HG03196 (cell line): Measurements from ENCODE around the gene CNKSR2.
"Not testable (repeated sequence)": the region's sequence is repeated elsewhere in the genome, so short reads cannot be mapped to it uniquely, and the experiment has no call there.

Experiments used
- ATAC-seq: cut with Tn5 transposase; IDR thresholded peaks from one replicate; pipeline ENCODE4 v1.9.1; 2021; ENCODE audit not compliant: unreplicated experiment

CNKSR2 gene

DNA sequence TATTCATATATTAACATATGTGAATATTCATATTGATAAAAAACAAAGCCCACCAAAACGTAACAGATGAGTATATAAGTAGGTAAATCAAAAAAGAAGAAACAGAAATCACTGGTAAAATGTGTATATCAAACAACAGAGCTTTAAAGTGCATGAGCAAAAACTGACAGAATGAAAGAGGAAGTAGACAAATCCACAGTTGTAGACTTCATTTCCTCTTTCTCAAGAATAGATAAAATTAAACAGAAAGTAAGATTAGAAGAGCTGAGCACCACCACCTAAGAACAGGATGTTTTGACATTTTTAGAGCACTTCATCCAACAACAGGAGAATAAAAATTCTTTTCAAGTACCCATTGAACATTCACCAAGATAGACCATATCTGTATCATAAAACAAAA is 64.6 kb downstream of the CNKSR2 start:
- peak; percentile 98 for ATAC-seq

DNA sequence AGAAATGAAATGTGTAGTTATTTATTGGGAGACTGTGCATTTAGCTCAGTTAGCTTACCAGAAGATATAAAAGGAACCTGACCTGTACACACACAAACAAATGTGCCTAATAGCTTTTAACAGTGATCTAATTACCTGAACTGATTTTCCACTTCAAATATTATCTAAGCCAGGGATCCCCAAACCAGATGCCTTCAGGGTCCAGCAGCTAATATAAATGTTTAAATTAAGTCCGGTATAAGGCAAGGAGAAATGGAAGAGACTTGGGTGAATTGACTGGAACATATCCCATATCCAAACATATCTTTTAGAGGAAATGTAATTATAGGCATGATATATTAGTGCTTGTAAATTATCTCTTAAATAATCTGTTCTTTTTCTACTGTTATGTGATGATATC is 66.7 kb downstream of the CNKSR2 start:
- ATAC-seq = no peak

DNA sequence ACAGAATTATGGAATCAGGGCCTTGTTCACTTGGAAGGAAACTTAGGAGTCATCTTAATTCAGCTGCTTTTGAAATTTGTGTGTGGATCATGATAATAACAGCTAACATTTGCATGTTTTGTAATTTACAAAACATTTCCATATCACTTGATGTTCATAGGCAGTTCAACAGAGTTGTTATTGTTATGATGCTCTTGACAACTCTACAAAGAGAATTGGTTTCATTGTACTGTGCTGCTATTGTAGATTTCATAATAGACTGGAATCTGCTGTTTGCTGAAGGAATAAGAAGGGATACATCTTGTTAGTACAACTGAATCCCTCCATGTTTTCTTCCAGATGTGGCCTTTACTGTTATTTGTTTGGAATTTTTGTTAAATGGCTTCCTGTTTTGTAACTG is 83.5 kb downstream of the CNKSR2 start:
- no peak for ATAC-seq

DNA sequence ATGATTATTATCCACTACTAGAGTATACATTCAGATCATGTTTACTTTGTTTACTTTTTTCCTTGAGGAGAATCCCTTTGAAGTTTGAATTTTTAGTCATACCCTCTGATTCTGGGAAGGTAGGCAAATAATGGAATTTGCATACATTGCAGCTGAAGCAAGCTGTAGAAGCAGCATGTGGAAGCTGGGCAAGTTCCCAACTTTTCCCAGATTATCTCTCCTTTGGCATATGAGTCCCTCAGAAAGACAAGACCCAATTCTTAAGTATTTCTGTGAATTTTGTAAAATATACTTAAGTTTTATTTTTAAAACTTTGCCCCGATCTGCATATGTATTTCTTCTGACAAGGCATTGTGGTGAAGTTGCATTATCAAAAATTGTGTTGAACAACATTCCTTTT is 94.9 kb downstream of the CNKSR2 start:
- no peak for ATAC-seq

DNA sequence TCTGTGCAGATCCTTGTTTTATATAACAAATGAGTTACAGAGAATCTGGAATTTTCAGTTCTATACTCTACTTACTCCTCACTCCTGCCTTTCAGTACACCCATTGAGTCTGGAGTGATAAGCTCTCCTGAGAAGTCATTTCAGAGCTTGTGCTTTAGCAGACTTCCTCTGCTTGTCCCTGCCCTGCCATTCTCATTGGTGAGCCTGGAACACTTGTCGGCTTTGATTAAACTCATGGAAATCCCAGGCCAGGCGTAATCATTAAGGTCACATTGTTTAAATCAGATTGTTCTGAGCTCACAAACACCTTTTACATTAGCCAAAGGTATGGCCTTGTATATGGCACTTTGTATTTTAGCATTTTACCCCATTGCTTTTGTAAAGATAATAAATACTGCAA is 102.7 kb downstream of the CNKSR2 start:
- ATAC-seq = no peak

DNA sequence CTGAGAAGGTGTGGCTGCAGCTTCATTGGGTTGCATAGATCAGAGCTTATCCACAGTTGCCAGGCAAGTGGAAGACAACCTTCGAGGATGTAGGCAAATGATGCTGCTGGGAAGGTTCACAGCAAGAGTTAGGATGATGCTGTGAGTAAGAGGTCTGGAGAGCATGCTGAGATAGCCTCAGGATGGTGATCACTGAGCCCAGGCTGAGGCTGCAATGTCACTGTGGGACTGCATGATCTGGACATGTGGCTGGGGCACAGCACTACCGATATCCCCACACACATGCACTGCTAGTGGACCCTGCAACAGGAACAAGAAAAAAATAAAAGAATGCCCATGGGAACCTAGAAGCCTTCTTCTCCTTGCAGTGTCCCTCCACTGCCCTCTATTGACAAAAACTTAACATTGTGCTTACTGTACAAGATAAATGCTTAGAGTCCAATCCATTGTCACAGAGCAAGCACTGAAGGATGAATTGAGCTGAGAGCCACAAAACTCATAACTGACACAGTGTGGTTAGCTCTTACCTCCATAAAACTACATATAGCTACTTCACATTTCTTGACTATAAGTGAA is 105.6 kb downstream of the CNKSR2 start:
- ATAC-seq = peak; percentile 58

DNA sequence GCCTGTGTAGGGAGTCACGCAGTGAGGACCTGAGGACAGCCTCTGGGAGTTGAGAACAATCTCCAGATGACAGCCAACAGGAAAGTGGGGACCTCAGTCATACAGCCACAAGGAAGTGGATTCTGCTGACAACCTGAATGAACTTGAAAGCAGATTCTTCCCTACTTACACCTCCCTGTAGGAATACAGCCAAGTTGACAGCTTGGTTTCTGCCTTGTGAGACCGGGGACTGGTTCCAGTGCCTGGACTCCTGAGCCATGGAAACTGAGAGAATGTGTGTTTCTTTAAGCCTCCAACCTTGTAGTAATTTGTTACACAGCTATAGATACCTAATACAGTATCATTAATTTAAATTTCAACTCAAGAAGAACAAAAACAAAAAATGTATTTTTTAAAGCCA is 107.5 kb downstream of the CNKSR2 start:
- ATAC-seq = no peak

DNA sequence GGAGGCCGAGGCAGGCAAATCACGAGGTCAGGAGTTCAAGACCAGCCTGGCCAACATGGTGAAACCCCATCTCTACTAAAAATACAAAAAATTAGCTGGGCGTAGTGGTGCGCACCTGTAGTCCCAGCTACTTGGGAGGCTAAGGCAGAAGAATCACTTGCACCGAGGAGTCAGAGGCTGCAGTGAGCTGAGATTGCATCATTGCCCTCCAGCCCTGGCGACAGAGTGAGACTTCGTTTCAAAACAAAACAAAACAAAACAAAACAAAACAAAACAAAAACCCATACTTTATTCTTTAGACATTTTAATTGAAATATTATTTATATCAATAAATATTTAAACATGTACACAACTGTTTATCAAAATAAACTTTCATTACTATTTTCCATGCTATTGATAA is 109.8 kb downstream of the CNKSR2 start:
- ATAC-seq = not testable (repeated sequence)

DNA sequence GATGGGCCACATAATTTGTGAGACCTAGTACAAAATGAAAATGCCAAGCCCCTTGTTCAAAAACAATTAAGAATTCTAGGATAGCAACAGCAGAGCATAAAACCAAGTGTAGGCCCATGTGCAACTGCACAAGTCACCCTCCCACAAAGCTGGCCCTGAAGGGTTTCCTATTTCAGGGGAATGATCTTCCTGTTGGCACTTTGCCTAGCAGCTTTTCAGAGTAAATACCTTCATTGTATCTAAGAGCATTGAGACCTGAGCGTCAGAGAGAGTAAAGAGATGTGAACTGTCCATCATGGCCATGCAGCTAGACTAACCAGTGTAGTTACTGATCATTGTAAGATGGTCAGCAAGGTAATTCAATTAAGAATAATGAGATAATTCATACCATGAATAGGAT is 113.6 kb downstream of the CNKSR2 start:
- ATAC-seq = no peak

DNA sequence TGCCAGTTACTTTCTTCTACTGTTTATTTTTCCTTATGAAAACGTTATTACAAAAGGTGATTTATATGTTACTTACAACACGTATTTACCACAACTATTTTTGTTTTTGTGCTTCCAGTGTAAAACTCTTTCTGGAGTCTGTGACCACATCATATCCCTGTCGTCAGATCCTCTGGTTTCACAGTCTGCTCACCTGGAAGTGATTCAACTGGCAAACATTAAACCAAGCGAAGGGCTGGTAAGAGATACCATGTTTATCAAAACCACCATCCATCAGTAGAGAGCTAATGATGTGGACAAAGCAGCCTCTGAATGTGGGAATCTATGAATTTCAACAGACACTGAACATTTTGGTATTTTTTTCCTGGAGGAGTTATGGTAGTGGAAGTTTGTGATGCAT is 116.1 kb downstream of the CNKSR2 start:
- ATAC-seq = no peak

DNA sequence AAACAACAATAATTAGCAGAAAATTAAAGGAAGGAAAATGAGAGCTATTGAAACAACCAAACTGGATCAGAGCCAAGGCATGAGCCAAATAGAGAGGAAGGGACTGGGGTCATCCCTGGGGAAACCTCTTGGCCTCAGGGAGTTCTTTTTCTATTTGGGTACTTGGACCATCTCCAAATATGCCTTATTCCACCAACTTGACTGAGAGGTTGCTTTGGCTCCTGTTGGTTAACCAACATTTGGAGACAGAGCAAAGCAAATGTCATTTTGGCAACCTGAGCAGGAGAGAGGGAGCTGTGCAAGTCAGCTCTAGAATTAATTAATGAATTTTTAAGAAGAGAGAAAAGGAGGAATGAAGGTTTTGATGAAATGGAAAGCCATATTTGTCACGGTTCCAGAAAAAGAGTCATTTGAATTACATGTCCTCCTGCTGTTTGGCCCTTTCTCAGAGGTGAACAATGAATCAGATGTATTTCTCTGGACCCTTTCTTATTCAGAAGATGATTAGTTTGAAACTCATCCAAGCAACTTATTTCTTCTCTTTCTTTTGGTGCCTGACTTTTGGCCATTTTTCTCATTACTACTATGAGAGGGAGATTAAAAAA is 119.1 kb downstream of the CNKSR2 start:
- no peak for ATAC-seq

DNA sequence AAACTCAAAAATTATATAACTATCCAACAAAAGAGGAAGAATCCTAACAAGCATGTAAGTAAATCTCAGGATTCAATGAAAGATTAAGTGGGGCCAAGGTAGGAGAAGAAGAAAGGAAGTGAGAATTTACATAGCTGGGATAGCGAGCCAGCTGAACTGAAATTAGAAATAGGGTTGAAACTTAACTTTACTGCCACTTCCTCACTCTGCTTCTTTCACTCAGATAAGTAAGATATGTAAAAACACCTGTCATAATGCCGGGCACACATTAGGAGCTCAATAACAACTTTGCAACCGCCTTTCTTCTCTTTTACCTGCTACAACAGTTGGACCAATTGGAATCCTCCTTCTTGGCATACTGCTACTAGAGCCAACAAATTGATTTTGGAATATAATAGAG is 129.4 kb downstream of the CNKSR2 start:
- ATAC-seq = peak; percentile 94

DNA sequence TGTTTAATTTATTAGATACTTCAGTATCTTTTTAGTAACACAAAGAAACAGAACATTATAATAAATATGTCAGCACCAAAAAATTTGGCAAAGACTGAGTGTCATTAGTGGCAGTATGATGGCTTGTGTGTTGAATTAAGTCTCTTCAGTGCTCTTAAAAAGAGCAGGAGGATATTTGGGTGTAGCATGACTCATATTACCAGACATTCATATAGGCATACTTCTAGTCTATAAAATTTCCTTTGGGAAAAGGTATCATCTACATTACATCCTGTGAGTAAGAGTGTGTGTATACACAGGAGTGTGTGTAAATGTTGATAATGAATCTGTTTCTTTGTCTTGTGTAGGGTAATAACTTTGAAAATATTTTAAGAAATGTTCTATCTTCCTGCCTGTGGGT is 135.7 kb downstream of the CNKSR2 start:
- no peak for ATAC-seq

DNA sequence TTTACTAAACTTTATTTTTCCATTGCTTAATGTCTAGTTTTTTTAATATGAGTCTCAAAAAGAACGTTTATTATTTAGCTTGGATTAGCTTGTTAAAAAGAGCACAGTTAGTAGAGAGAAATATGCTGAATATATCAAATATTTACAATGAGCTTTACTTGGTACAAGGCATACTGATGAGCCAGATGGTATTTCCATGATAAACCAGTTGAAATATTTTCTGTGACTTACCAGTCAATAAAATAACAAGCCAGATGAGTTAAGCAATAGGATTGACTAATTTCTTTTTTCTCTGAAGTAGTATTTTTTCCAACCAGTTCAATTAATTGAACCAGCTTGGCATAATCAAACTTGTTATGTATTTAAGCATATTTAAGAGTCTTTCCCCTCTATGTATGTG is 149.8 kb downstream of the CNKSR2 start:
- ATAC-seq = no peak

DNA sequence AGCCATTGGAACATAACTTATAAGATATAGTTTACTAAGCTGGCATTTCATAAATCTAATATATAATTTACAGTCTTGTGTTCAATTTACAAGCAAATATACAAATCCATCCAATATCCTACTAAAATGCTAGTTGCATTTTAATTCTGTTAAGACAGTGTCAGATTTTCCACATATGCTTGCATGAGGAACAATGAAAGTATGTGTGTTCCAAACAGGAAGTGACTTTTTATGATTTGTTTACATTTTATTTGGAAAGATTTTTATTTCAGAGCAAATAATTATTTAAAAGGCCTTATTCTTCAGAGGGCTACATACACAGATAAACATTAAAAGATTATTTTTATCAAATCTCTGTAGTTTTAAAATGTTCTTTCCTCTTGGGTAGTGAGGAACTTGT is 153.9 kb downstream of the CNKSR2 start:
- ATAC-seq = no peak

DNA sequence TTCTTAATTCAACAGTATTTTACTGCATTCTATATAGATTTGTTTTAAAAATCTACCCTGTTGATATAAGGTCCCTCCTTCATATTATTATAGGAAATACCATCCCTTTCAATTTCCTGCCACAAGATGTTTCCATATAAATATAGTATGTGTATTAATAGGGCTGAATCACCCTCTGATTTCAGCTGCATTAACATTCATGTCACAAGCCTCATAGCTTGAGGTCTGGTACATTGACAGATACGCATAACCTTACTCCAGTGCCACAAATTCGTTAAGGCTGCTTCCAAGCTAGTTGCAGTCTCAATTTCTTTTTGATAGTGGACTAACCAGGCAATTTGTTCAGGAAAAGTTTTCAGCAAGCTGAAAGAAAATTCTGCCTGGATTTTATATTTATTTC is 155.6 kb downstream of the CNKSR2 start:
- ATAC-seq = no peak

DNA sequence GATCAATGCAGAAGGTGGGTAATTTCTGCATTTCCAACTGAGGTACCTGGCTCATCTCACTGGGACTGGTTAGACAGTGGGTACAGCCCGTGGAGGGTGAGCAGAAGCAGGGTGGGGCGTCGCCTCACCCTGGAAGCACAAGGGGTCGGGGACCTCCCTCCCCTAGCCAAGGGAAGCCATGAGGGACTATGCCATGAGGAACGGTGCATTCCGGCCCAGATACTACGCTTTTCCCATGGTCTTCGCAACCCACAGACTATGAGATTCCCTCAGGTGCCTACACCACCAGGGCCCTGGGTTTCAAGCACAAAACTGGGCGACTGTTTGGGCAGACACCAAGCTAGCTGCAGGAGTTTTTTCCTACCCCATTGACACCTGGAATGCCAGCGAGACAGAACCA is 170.4 kb downstream of the CNKSR2 start:
- not testable (repeated sequence) for ATAC-seq

DNA sequence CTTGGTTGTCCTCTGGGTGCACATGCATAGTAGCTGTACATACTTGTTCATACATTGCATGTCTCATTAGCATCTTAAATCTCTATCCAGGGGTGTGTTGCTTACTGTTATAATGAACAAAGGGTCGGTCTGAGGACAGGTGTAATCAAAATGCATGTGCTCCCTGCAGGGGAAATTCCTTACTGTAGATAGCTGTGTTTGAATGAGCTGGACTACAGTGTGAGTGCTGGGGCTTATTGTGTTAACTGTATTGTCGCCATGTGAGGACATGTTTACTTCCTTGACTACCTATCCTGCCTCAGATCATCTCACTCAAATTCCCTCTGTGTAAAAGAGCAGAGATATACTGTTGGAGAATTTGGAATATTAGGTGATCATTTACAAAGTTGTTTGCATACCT is 185.2 kb downstream of the CNKSR2 start:
- no peak for ATAC-seq

DNA sequence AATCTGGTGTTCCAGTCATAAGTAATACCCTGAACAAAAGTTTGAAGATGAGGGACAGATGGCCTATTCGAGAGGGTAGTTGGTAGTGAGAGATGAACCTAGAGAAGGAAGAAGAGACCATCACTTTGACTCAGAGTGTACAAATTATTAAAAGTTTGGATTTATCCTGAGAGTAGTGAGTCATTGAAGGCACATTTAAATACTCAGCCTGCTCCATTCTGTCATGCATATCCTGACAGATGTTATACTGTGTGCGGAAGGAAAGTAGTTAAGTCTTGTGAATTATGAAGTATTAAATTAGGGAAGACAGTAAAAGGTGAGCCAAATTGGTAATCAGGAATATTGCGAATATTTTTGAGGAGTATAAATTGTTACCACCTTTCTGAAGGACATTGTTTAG is 190.8 kb downstream of the CNKSR2 start:
- no peak for ATAC-seq

DNA sequence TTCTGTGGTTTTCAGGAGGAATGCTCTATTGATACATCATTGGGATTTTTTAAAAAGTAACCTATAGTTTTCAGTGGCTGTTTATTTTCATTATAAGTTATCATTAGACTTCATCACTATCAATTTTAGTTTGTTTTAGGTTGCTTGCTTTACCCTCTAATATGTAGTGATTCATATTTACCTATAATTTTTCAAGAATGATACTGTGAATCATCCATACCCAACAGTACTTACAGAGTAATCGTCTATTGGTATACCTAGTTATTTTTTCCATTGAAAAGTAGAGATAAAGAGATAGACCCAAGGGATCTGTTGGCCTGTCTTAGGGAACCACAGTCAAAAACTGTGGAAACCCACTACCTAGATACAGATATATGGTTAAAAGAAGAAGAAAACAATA is 200.6 kb downstream of the CNKSR2 start:
- ATAC-seq = no peak

DNA sequence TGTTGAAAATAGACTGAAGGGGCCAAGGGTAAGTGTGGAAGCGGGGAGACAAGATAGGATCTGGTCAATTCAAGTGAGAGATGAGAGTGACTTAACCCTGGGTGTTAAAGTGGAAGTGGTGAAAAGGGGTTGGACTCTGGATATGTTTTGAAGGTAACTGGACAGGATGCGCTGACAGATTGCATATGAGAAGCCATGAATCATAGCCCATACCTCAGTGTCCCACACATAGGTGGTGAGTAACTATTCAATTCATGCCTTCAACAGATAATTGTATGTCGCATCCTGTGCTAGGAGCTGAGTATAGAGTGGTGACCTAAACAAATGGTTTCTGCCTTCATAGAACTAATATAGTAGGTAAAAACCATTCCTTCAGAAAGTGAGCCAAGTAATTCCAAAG is 207.3 kb downstream of the CNKSR2 start:
- no peak for ATAC-seq

DNA sequence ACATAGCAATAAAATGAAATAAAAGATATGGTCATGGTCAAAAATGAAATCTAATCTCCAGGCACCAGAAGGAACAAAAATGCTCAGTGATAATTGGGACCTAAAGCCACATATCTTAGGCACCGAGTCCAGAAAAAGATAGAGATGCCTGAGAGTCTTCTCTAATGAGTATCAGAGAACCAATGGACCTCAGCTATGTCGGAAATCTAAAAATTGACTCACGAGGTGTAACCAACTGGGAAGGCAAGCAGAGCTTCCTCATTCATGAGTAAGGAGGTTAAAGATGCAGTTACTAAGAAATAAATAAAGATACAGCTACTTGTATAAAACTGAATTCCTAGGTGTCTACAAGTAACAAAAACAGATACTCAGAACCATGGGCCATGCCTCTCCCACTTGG is 211.8 kb downstream of the CNKSR2 start:
- no peak for ATAC-seq

DNA sequence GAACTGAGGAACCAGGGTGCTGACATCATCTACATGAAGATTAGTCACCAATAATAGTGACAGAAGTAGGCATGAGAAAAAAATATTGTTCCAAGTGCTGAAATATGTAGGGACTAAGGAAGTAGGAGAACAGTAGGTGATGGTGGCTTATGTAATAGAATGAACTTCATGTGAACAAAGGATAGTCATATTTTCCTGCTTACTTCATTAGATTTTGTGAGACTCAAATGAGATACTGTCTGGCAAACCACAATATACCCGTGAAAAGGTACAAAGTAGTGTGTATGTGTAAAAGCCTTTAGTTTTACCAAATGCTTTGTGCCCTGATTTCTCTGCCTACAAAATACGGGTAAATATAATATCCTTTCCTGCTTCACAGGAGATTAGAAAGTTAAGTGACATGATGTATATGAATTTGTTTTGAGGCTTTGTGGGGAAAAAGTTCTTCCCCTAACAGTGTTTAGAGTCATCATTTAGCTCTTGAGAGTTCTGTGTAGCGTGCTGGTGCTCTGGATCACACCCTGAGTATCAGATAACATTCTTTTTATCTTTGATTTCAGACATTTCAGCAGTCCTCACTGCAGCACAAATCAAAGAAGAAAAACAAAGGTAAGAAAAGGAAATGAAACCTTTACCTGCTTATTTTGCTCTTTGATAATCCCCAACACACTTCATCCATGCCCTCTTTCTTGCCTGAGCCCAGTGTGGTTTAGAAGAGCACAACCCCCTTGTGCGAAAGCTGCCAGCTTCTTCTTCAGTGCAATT is 216.0 kb downstream of the CNKSR2 start:
- ATAC-seq = no peak
